LNCaP clone FGC (cell line): Measurements from ENCODE around the gene TPCN2.
A peak's percentile ranks its signal among the peaks of the same experiment; 100 is the strongest.
"Not testable (repeated sequence)": the region's sequence is repeated elsewhere in the genome, so short reads cannot be mapped to it uniquely, and the experiment has no call there.

Experiments
- DNase-seq: peaks from one replicate; pipeline ENCODE4 v3.0.0-alpha.2; 2011; ENCODE audit warnings: low read depth
- H3K4me3 ChIP-seq: 2 replicates; pipeline ENCODE4 v1.5.1; 2011; ENCODE audit warnings: mild to moderate bottlenecking, low read depth, low read length, control low read depth
- CTCF ChIP-seq: IDR thresholded peaks from 2 replicates; pipeline ENCODE4 v1.5.1; 2012; ENCODE audit warnings: mild to moderate bottlenecking; ENCODE audit not compliant: control insufficient read depth, insufficient read depth; ENCODE audit errors: extremely low read depth

The TPCN2 gene

GRCh38 chr11:69048694-69049489, at the start of gene TPCN2:
Gene TPCN2 (plus strand): TSS chr11:69048932. CDS start chr11:69048998, 66 bp downstream.
- no peak for TF ChIP-seq CTCF
- peak within 1 kb of the TSS; percentile 72 for H3K4me3 ChIP-seq

GRCh38 chr11:68999093-68999747, 49.5 kb upstream of the TPCN2 start:
- H3K4me3 ChIP-seq: no peak overlapping the region
- DNase-seq: no peak
- TF ChIP-seq CTCF: no peak

More at GRCh38 chr11:69048694-69049489, at the start of gene TPCN2:
- peak; percentile 74 for DNase-seq

- H3K4me3 ChIP-seq, DNase-seq: not testable (repeated sequence)
Observed at GRCh38 chr11:68999748-69000355, 48.9 kb upstream of the TPCN2 start.

- no peak for TF ChIP-seq CTCF
- no peak overlapping the region for H3K4me3 ChIP-seq
- DNase-seq: no peak
Observed at GRCh38 chr11:69000391-69000790, 48.3 kb upstream of the TPCN2 start.

- no peak overlapping the region for H3K4me3 ChIP-seq
- DNase-seq: no peak
- TF ChIP-seq CTCF: peak; percentile 24; the same call in 1 of the 2 replicates
Observed at GRCh38 chr11:69000831-69001242, 47.9 kb upstream of the TPCN2 start.

- no peak for DNase-seq
- no peak for TF ChIP-seq CTCF
- no peak overlapping the region for H3K4me3 ChIP-seq
Observed at GRCh38 chr11:69001243-69002081, 47.3 kb upstream of the TPCN2 start.
